Osteoblast (primary cell): ENCODE results near the gene MRAP2. TPM values are rescaled to one million over a fixed set of nuclear protein-coding genes. Genes with fewer than 3 reads are reported as not detected.
"Not testable (repeated sequence)": the region's sequence is repeated elsewhere in the genome, so short reads cannot be mapped to it uniquely, and the experiment has no call there.

ENCODE experiments used
- DNase-seq: peaks from one replicate; pipeline ENCODE4 v3.0.0; 2011; ENCODE audit warnings: low spot score, mixed read lengths; ENCODE audit not compliant: insufficient read length; ENCODE audit errors: missing footprints
- H2AFZ ChIP-seq: 2 replicates; pipeline ENCODE4 v1.6.0; 2011; ENCODE audit warnings: mild to moderate bottlenecking, low read length
- H3K27ac ChIP-seq: 2 replicates; pipeline ENCODE4 v1.5.1; 2011; ENCODE audit warnings: mild to moderate bottlenecking, low read depth, low read length, moderate library complexity
- H3K27me3 ChIP-seq: 2 replicates; pipeline ENCODE4 v1.6.0; 2012; ENCODE audit warnings: mild to moderate bottlenecking, control low read depth, inconsistent platforms, low read length, moderate library complexity; ENCODE audit not compliant: insufficient read depth
- H3K36me3 ChIP-seq: 2 replicates; pipeline ENCODE4 v1.5.1; 2011; ENCODE audit warnings: mild to moderate bottlenecking, low read length, control low read depth, moderate library complexity; ENCODE audit not compliant: insufficient read depth
- H3K4me1 ChIP-seq: 2 replicates; pipeline ENCODE4 v1.5.1; 2011; ENCODE audit warnings: mild to moderate bottlenecking, low read length, control low read depth, moderate library complexity; ENCODE audit not compliant: insufficient read depth
- H3K4me2 ChIP-seq: 2 replicates; pipeline ENCODE4 v1.6.0; 2011; ENCODE audit warnings: mild to moderate bottlenecking, low read length; ENCODE audit not compliant: insufficient read depth
- H3K4me3 ChIP-seq: fragments of 200-600 bp; sonication (generic); 3 replicates; pipeline ENCODE4 v1.5.1; 2012; ENCODE audit warnings: mild to moderate bottlenecking, low read length, inconsistent platforms; ENCODE audit not compliant: insufficient read depth
- H3K79me2 ChIP-seq: 2 replicates; pipeline ENCODE4 v1.6.0; 2012; ENCODE audit warnings: mild to moderate bottlenecking, low read length, control low read depth, inconsistent platforms; ENCODE audit not compliant: insufficient read depth
- H3K9me3 ChIP-seq: 2 replicates; pipeline ENCODE4 v1.5.1; 2011; ENCODE audit warnings: low read depth, low read length, control low read depth
- H4K20me1 ChIP-seq: 2 replicates; pipeline ENCODE4 v1.6.0; 2012; ENCODE audit warnings: mild to moderate bottlenecking, low read length, control low read depth; ENCODE audit not compliant: insufficient read depth
- total RNA-seq: library from RNA; depleted of rRNA; stranded (reverse); fragments of >200 nt; gene quantifications from 2 replicates; pipeline ENCODE4 v1.2.3, GENCODE V29; 2012
- TF ChIP-seq, protein P1 (sequence below): IDR thresholded peaks from 2 replicates; pipeline ENCODE4 v1.5.1; 2011; ENCODE audit warnings: mild to moderate bottlenecking, low read depth, low read length, moderate library complexity; ENCODE audit errors: extremely low read depth

MRAP2 gene
- total RNA-seq, 1 donor, result 5.1 TPM

DNA sequence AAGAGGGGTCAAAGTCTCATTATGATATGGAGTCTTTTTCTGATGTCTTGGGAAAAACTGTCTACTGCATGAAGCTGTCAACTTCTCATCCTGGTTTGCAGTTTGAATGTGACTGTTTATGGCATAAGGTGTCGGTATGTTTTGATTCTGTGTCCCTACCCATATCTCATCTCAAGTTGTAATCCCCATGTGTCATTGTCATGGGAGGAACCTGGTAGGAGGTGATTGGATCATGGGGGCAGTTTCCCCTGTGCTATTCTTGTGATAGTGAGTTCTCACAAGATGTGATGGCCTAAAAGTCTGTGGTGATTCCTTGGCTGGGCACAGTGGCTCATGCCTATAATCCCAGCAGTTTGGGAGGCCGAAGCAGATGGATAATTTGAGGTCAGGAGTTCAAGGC lies 47.6 kb downstream of the MRAP2 start:
- no peak overlapping the region for H3K4me2 ChIP-seq
- DNase-seq, result no peak
- no peaks in the 10 kb centered on the region for H3K9me3 ChIP-seq
- H3K36me3 ChIP-seq, result no peaks in the 10 kb centered on the region
- H3K4me1 ChIP-seq, result no peaks in the 10 kb centered on the region
- H4K20me1 ChIP-seq, result no peaks in the 10 kb centered on the region
- H3K79me2 ChIP-seq, result no peaks in the 10 kb centered on the region
- TF ChIP-seq, protein P1, sequence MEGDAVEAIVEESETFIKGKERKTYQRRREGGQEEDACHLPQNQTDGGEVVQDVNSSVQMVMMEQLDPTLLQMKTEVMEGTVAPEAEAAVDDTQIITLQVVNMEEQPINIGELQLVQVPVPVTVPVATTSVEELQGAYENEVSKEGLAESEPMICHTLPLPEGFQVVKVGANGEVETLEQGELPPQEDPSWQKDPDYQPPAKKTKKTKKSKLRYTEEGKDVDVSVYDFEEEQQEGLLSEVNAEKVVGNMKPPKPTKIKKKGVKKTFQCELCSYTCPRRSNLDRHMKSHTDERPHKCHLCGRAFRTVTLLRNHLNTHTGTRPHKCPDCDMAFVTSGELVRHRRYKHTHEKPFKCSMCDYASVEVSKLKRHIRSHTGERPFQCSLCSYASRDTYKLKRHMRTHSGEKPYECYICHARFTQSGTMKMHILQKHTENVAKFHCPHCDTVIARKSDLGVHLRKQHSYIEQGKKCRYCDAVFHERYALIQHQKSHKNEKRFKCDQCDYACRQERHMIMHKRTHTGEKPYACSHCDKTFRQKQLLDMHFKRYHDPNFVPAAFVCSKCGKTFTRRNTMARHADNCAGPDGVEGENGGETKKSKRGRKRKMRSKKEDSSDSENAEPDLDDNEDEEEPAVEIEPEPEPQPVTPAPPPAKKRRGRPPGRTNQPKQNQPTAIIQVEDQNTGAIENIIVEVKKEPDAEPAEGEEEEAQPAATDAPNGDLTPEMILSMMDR, result no peak
- no peak overlapping the region for H3K27ac ChIP-seq
- no peak overlapping the region for H2AFZ ChIP-seq
- H3K4me3 ChIP-seq, result no peak overlapping the region
- no peaks in the 10 kb centered on the region for H3K27me3 ChIP-seq

DNA sequence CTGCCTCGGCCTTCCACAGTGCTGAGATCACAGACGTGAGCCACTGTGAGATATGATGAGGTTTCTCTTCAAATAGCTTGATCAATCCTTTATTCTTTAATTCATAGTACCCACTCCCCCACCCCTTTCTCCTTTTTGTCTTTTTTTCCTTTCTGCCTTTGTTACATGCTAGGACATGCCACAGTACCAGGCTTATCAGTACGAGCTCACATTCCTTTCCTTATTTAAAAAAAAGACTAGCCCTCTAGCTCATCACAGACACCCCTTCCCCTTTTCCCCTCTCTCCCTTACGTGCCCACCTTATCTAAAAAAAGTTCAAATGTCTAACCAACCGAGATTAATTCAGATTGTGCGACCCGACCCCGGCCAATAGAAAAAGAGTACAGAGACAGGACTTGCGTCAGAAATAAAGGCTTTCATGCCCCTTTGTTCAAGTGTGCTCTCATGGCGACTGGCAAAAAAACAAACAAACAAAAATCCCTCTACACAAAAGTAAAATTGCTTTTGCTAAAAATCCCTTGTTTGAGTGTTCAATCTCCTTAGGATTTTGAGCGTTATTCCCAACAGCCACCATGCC lies 49.2 kb downstream of the MRAP2 start:
- Histone ChIP-seq H3K27me3 (no peaks in the 10 kb centered on the region), H3K9me3 (no peaks in the 10 kb centered on the region), H3K27ac (no peak overlapping the region), H4K20me1 (no peaks in the 10 kb centered on the region), H3K4me1 (no peaks in the 10 kb centered on the region), H2AFZ (no peak overlapping the region), H3K79me2 (no peaks in the 10 kb centered on the region), H3K4me2 (no peak overlapping the region), H3K4me3 (no peak overlapping the region), H3K36me3 (no peaks in the 10 kb centered on the region)
- TF ChIP-seq, protein P1, result no peak
- DNase-seq, result no peak

DNA sequence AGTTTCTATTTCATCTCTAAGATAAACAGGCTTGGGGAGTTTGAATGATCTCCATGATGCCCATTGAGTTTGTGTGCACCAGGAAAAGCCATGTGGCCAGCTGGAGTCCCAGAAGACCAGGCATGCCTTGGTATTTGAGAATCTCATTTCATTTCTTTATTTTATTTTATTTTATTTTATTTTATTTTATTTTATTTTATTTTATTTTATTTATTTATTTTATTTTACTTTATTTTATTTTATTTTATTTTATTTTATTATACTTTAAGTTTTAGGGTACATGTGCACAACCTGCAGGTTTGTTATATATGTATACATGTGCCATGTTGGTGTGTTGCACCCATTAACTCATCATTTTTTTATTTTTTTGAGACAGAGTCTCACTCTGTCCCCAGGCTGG lies 51.1 kb downstream of the MRAP2 start:
- H3K4me1 ChIP-seq, H3K4me2 ChIP-seq, H3K27ac ChIP-seq, H3K36me3 ChIP-seq, H2AFZ ChIP-seq, H3K4me3 ChIP-seq, H3K9me3 ChIP-seq, H4K20me1 ChIP-seq, H3K79me2 ChIP-seq, DNase-seq, H3K27me3 ChIP-seq: not testable (repeated sequence)

DNA sequence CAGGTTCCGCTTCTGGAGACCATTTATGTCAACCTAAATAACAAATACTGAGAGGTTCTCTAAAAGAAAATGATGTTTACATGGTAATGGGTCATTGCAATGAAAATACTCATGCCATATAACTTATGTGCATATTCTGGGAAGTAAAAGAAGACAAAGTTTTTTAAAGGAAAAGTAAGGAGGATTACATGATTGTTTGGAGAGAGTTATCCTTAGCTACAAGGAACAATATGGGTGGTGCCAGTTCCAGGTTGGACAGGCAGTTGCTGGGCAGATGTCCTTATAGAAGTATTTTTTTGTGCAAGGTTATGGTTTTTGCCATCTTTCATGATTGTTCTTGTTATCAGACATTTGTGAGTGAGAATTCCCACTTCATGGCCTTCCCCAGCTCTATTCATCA lies 52.5 kb downstream of the MRAP2 start:
- no peak for DNase-seq
- H2AFZ ChIP-seq, result no peak overlapping the region
- H3K79me2 ChIP-seq, result no peaks in the 10 kb centered on the region
- H3K27ac ChIP-seq, result no peak overlapping the region
- no peak overlapping the region for H3K4me2 ChIP-seq
- no peak overlapping the region for H3K4me3 ChIP-seq
- no peaks in the 10 kb centered on the region for H3K27me3 ChIP-seq
- TF ChIP-seq, protein P1, result no peak
- no peaks in the 10 kb centered on the region for H4K20me1 ChIP-seq
- no peaks in the 10 kb centered on the region for H3K4me1 ChIP-seq
- no peaks in the 10 kb centered on the region for H3K36me3 ChIP-seq
- H3K9me3 ChIP-seq, result no peaks in the 10 kb centered on the region
